Mucosa of descending colon (tissue), 3 donors: Measurements from ENCODE around the gene FXN. TPM values are rescaled to one million over a fixed set of nuclear protein-coding genes. Genes with fewer than 3 reads are reported as not detected.

Experiments used
- ATAC-seq: fragments of 200-7000 bp; cut with Tn5 transposase; one replicate; pipeline ENCODE4 v1.9.1; 2020; ENCODE audit warnings: mild to moderate bottlenecking, moderate library complexity
- DNase-seq, 3 donors: peaks; one replicate each; pipeline ENCODE4 v3.0.0-alpha.2; 2020
- H3K36me3 ChIP-seq: fragments of 200-600 bp; one replicate; pipeline ENCODE4 v1.8.0; 2021; ENCODE audit warnings: low read depth, mild to moderate bottlenecking
- H3K4me1 ChIP-seq: fragments of 200-600 bp; one replicate; pipeline ENCODE4 v1.8.0; 2021; ENCODE audit warnings: low read depth, mild to moderate bottlenecking
- H3K4me3 ChIP-seq: fragments of 200-600 bp; one replicate; pipeline ENCODE4 v1.8.0; 2021; ENCODE audit warnings: mild to moderate bottlenecking
- H3K9me3 ChIP-seq: fragments of 200-600 bp; one replicate; pipeline ENCODE4 v1.8.0; 2021; ENCODE audit warnings: mild to moderate bottlenecking
- CTCF ChIP-seq: fragments of 200-600 bp; IDR thresholded peaks from one replicate; pipeline ENCODE4 v1.8.0; 2022; ENCODE audit warnings: antibody characterized with exemption, mild to moderate bottlenecking
- intact Hi-C, 2 donors: fragments of 100-400 bp; cut with DNase I in 1 of 2; cut with micrococcal nuclease in 1 of 2; formaldehyde crosslinking; loops; one replicate each; pipeline versions ENCODE4 v1.11.0 to v1.11.1; 2022; cut with DNase I, micrococcal nuclease
- total RNA-seq, 3 donors: library from RNA; stranded (reverse); fragmentation: NEBNext Ultra II Directional in 2 of 3; extraction: Animal tissue kit (Norgen Biotek cat#: 25700) in 2 of 3; gene quantifications; one replicate each; pipeline versions ENCODE4 v1.2.1 to v1.2.4, GENCODE V29; 2021 to 2023
- donor health status: DM: no; HTN: no; CAD: no; lungs with moderate emphysema.
- donor health status: DM: no; HTN: no; CAD: no.
- donor health status: DM: no; HTN: yes; CAD: no.

The FXN gene
- total RNA-seq, 3 donors from 2014 or later: 9.3 to 11.0 (median 10.2) TPM

GRCh38 chr9:69130456-69131441 is 95.2 kb downstream of the FXN start:
- H3K36me3 ChIP-seq: no peaks in the 10 kb centered on the region
- intact Hi-C loops: no loop called here
- TF ChIP-seq CTCF: no peak
- no peaks in the 10 kb centered on the region for H3K9me3 ChIP-seq
- no peak overlapping the region for H3K4me3 ChIP-seq
- H3K4me1 ChIP-seq: peaks cover 21% of the 10 kb centered on the region
- DNase-seq: no peak
- peak; percentile 4 for ATAC-seq

- intact Hi-C loops: no loop called here
- ATAC-seq (peak; percentile 92), DNase-seq (no peak)
- H3K4me1 ChIP-seq: peaks cover 21% of the 10 kb centered on the region
- H3K36me3 ChIP-seq: no peaks in the 10 kb centered on the region
- TF ChIP-seq CTCF: no peak
- no peaks in the 10 kb centered on the region for H3K9me3 ChIP-seq
- no peak overlapping the region for H3K4me3 ChIP-seq
These were observed 96.1 kb downstream of the FXN start for GRCh38 chr9:69131682-69132081.

GRCh38 chr9:69132361-69132760 is 96.8 kb downstream of the FXN start:
- Histone ChIP-seq H3K9me3 (no peaks in the 10 kb centered on the region), H3K4me1 (peaks cover 21% of the 10 kb centered on the region), H3K36me3 (no peaks in the 10 kb centered on the region), H3K4me3 (no peak overlapping the region)
- ATAC-seq (no peak), DNase-seq (no peak)
- intact Hi-C loops: no loop called here
- no peak for TF ChIP-seq CTCF

- TF ChIP-seq CTCF: no peak
- Histone ChIP-seq H3K4me1 (peaks cover 21% of the 10 kb centered on the region), H3K4me3 (no peak overlapping the region), H3K36me3 (no peaks in the 10 kb centered on the region), H3K9me3 (no peaks in the 10 kb centered on the region)
- no peak for DNase-seq
- intact Hi-C loops: no loop called here
- ATAC-seq: no peak
These were observed 98.9 kb downstream of the FXN start for GRCh38 chr9:69134412-69134811.

GRCh38 chr9:69136185-69136584 is 100.6 kb downstream of the FXN start:
- no peak for DNase-seq
- H3K4me1 ChIP-seq: peaks cover 12% of the 10 kb centered on the region
- intact Hi-C loops: no loop called here
- no peaks in the 10 kb centered on the region for H3K36me3 ChIP-seq
- no peak for TF ChIP-seq CTCF
- H3K4me3 ChIP-seq: no peak overlapping the region
- no peaks in the 10 kb centered on the region for H3K9me3 ChIP-seq
- ATAC-seq: no peak
